A549 (cell line): ENCODE data around the gene PRKG1. TPM values are rescaled to one million over a fixed set of nuclear protein-coding genes. Genes with fewer than 3 reads are reported as not detected.

Experiments used
- ATAC-seq, 2 experiments: fragments of 200-7000 bp in 1 of 2; fragments of >200 bp in 1 of 2; cut with Nextera tagmentation in 1 of 2; cut with Tn5 transposase in 1 of 2; 3 replicates each; pipeline versions ENCODE4 v1.8.0 to v1.9.1; 2018 to 2020; ENCODE audit warnings: mild to moderate bottlenecking in 1 of 2, moderate library complexity in 1 of 2
- CTCF ChIA-PET: fragments of 300-600 bp; sonication (Branson Sonifier 250); formaldehyde crosslinking; extraction: SDS; loops from one replicate; lab custom pipeline; 2021; ENCODE audit warnings: antibody characterized with exemption, inconsistent platforms; lab: Yijun Ruan, JAX
- POLR2A ChIA-PET: fragments of 350-600 bp; formaldehyde crosslinking; extraction: SDS; loops from one replicate; lab custom pipeline; 2021; ENCODE audit warnings: antibody characterized with exemption, inconsistent platforms; lab: Yijun Ruan, JAX
- DNase-seq, 2 experiments: peaks; one replicate each; pipeline versions ENCODE4 v3.0.0 to v3.0.0-alpha.2; 2011 to 2016; ENCODE audit warnings: low read depth in 1 of 2, low spot score in 1 of 2
- FAIRE-seq: peaks from 2 replicates; lab custom pipeline; 2011; peaks lifted over from hg19 to GRCh38; lab: Jason Lieb, UNC
- H3K27ac ChIP-seq, 2 experiments: fragments of >200 bp; sonication (Bioruptor Twin); formaldehyde crosslinking; 3 replicates each; pipeline ENCODE4 v1.5.1; 2016 to 2017
- H3K4me1 ChIP-seq: fragments of >200 bp; sonication (Bioruptor Twin); formaldehyde crosslinking; 3 replicates; pipeline ENCODE4 v1.6.1; 2016
- H3K4me2 ChIP-seq: fragments of >200 bp; sonication (Bioruptor Twin); formaldehyde crosslinking; 3 replicates; pipeline ENCODE4 v1.6.1; 2016
- H3K4me3 ChIP-seq: fragments of >200 bp; sonication (Bioruptor Twin); formaldehyde crosslinking; 3 replicates; pipeline ENCODE4 v1.5.1; 2016
- H3K9me3 ChIP-seq: fragments of >200 bp; sonication (Bioruptor Twin); formaldehyde crosslinking; 3 replicates; pipeline ENCODE4 v1.6.1; 2016
- ATOH8 ChIP-seq: fragments of 250-450 bp; sonication (Bioruptor Pico); IDR thresholded peaks from 2 replicates; pipeline ENCODE4 v1.5.0; 2020; ENCODE audit warnings: low read depth, mild to moderate bottlenecking, moderate library complexity
- CHD2 ChIP-seq: fragments of 150-350 bp; IDR thresholded peaks from 2 replicates; pipeline ENCODE4 v1.6.1; 2014; ENCODE audit warnings: low read length; ENCODE audit not compliant: partially characterized antibody
- CTCF ChIP-seq: fragments of >200 bp; sonication (Bioruptor Twin); formaldehyde crosslinking; IDR thresholded peaks from 3 replicates; pipeline ENCODE4 v1.5.1; 2016
- EHF ChIP-seq: fragments of 250-450 bp; sonication (Bioruptor Pico); IDR thresholded peaks from 2 replicates; pipeline ENCODE4 v1.5.0; 2020; ENCODE audit warnings: mild to moderate bottlenecking
- ELK1 ChIP-seq: fragments of 150-350 bp; IDR thresholded peaks from 2 replicates; pipeline ENCODE4 v1.6.1; 2014; ENCODE audit warnings: low read depth, mild to moderate bottlenecking, low read length
- FOXS1 ChIP-seq: fragments of 250-450 bp; sonication (Bioruptor Pico); IDR thresholded peaks from 2 replicates; pipeline ENCODE4 v1.5.0; 2020; ENCODE audit warnings: mild to moderate bottlenecking, moderate library complexity
- HES2 ChIP-seq: fragments of >200 bp; sonication (Bioruptor Twin); formaldehyde crosslinking; IDR thresholded peaks from 2 replicates; pipeline ENCODE4 v1.6.1; 2016
- HEYL ChIP-seq: fragments of 250-450 bp; sonication (Bioruptor Pico); IDR thresholded peaks from 2 replicates; pipeline ENCODE4 v1.8.0; 2021; ENCODE audit warnings: mild to moderate bottlenecking, moderate library complexity
- HOXA7 ChIP-seq: fragments of 250-450 bp; sonication (Bioruptor Pico); IDR thresholded peaks from 2 replicates; pipeline ENCODE4 v1.5.0; 2020; ENCODE audit warnings: mild to moderate bottlenecking, moderate library complexity
- KDM5A ChIP-seq: fragments of 200-600 bp; sonication (generic); IDR thresholded peaks from 2 replicates; pipeline ENCODE4 v1.6.1; 2016; ENCODE audit warnings: antibody characterized with exemption, mild to moderate bottlenecking
- MAX ChIP-seq: IDR thresholded peaks from 2 replicates; pipeline ENCODE4 v1.6.1; 2012
- NFE2L2 ChIP-seq: fragments of 150-350 bp; conservative IDR thresholded peaks from 2 replicates; pipeline ENCODE4 v1.6.1; 2014; ENCODE audit warnings: low read length
- NPAS2 ChIP-seq: fragments of 250-450 bp; sonication (Bioruptor Pico); IDR thresholded peaks from 2 replicates; pipeline ENCODE4 v1.8.0; 2022; ENCODE audit warnings: mild to moderate bottlenecking, moderate library complexity, borderline replicate concordance
- REST ChIP-seq: fragments of 200-600 bp; sonication (generic); IDR thresholded peaks from 2 replicates; pipeline ENCODE4 v1.6.1; 2016; ENCODE audit warnings: antibody characterized with exemption, mild to moderate bottlenecking, moderate library complexity
- RNF2 ChIP-seq: fragments of 200-600 bp; sonication (generic); IDR thresholded peaks from 2 replicates; pipeline ENCODE4 v1.6.1; 2016; ENCODE audit warnings: low read depth, mild to moderate bottlenecking, antibody characterized with exemption, moderate library complexity, borderline replicate concordance
- TP53 ChIP-seq: fragments of 250-450 bp; sonication (Bioruptor Pico); IDR thresholded peaks from 2 replicates; pipeline ENCODE4 v1.5.0; 2021; ENCODE audit warnings: mild to moderate bottlenecking, moderate library complexity
- WGBS: methylation state at CpG from one replicate; pipeline ENCODE4 v1.1.6; 2017; ENCODE audit errors: missing lambda C conversion rate; 5-methylcytosine and 5-hydroxymethylcytosine counted together
- polyA plus RNA-seq, 4 experiments: library from polyadenylated mRNA; depleted of rRNA in 3 of 4; stranded (reverse); fragments of >200 nt; fragmentation: RNase III in 1 of 4; extraction: RNeasy Plus Mini Kit Qiagen cat#74134 plus additional on column Dnase treatment in 1 of 4; gene quantifications; 2 replicates in 3 of 4; 3 replicates in 1 of 4; pipeline ENCODE4 v1.2.3, GENCODE V29; 2011 to 2017

PRKG1 gene
- polyA plus RNA-seq, 2 of the 4 experiments (the other 2 are of a cell fraction): not detected

- FAIRE-seq: no peak
- DNase-seq: no peak
- no peak for TF ChIP-seq FOXS1
- no peak for TF ChIP-seq NPAS2 (CRISPR knock-in tag)
- ChIA-PET CTCF (interaction anchor here (1.1 kb wide), 1 partner anchor 1187 kb away, joined by 3 read pairs; no protein-coding TSS in a partner anchor), POLR2A (no interaction called here)
- Histone ChIP-seq H3K9me3 (no peaks in the 10 kb centered on the region), H3K4me1 (no peaks in the 10 kb centered on the region), H3K4me2 (no peak overlapping the region), H3K4me3 (no peak overlapping the region), H3K27ac (no peak overlapping the region)
- 9% methylated on average over 5 of the region's 5 CpGs for WGBS
- no peak for ATAC-seq
These were observed 6.2 kb downstream of the PRKG1 start for GRCh38 chr10:51080311-51081006.

GRCh38 chr10:51082857-51083256, 8.6 kb downstream of the PRKG1 start:
- no peak overlapping the region for H3K27ac ChIP-seq
- no peak for FAIRE-seq
- TF ChIP-seq REST (no peak), EHF (CRISPR knock-in tag) (no peak), NFE2L2 (no peak), MAX (no peak), ELK1 (no peak), HES2 (no peak), HEYL (CRISPR knock-in tag) (no peak), TP53 (CRISPR knock-in tag) (no peak), CHD2 (no peak), KDM5A (no peak), CTCF (no peak), RNF2 (no peak), HOXA7 (CRISPR knock-in tag) (no peak), ATOH8 (CRISPR knock-in tag) (no peak)
- TF ChIP-seq, all 56 proteins: peak for 0
- DNase-seq: no peak
- Histone ChIP-seq H3K9me3 (no peaks in the 10 kb centered on the region), H3K4me2 (no peak overlapping the region), H3K4me1 (no peaks in the 10 kb centered on the region), H3K4me3 (no peak overlapping the region)
- POLR2A ChIA-PET: no interaction called here
- ATAC-seq: no peak
- CTCF ChIA-PET: interaction anchor here (0.7 to 2.0 kb wide), 4 partner anchors 8 to 922 kb away, joined by 3 to 5 read pairs (median 4); partner anchors contain the start of gene PRKG1
